DND-41 (cell line): ENCODE measurements around the gene TCP1.

Source experiments
- EZH2 ChIP-seq: IDR thresholded peaks from 3 replicates; pipeline ENCODE4 v1.6.1; 2012; ENCODE audit warnings: borderline replicate concordance, low read depth, mild to moderate bottlenecking, moderate library complexity, low read length, inconsistent platforms; ENCODE audit not compliant: severe bottlenecking
- TF ChIP-seq, protein P1 (sequence below): IDR thresholded peaks from 2 replicates; pipeline ENCODE4 v1.5.1; 2012; ENCODE audit warnings: borderline replicate concordance, low read length, moderate library complexity, mild to moderate bottlenecking; ENCODE audit not compliant: poor library complexity, severe bottlenecking; ENCODE audit errors: extremely low read depth

GRCh38 chr6:159829526-159829925, 40.1 kb upstream of the TCP1 start:
- TF ChIP-seq, protein P1, sequence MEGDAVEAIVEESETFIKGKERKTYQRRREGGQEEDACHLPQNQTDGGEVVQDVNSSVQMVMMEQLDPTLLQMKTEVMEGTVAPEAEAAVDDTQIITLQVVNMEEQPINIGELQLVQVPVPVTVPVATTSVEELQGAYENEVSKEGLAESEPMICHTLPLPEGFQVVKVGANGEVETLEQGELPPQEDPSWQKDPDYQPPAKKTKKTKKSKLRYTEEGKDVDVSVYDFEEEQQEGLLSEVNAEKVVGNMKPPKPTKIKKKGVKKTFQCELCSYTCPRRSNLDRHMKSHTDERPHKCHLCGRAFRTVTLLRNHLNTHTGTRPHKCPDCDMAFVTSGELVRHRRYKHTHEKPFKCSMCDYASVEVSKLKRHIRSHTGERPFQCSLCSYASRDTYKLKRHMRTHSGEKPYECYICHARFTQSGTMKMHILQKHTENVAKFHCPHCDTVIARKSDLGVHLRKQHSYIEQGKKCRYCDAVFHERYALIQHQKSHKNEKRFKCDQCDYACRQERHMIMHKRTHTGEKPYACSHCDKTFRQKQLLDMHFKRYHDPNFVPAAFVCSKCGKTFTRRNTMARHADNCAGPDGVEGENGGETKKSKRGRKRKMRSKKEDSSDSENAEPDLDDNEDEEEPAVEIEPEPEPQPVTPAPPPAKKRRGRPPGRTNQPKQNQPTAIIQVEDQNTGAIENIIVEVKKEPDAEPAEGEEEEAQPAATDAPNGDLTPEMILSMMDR: no peak
- TF ChIP-seq EZH2: no peak
